CD4-positive, alpha-beta T cell treated with Interleukin-17A for 1 hour (primary cell): Measurements from ENCODE around the gene SCAF8.
A peak's percentile ranks its signal among the peaks of the same experiment; 100 is the strongest.
"Not testable (repeated sequence)": the region's sequence is repeated elsewhere in the genome, so short reads cannot be mapped to it uniquely, and the experiment has no call there.

Experiments
- DNase-seq: peaks from one replicate; pipeline ENCODE4 v3.0.0-alpha.2; 2020

SCAF8 gene

GRCh38 chr6:154733183-154733625 is at the start of gene SCAF8:
SCAF8 (plus strand) TSS chr6:154733416; CDS start chr6:154733901, 485 bp downstream.
- peak; percentile 87 for DNase-seq

- DNase-seq = no peak
These were observed 49.3 kb upstream of the SCAF8 start for GRCh38 chr6:154683756-154684523.

DNA sequence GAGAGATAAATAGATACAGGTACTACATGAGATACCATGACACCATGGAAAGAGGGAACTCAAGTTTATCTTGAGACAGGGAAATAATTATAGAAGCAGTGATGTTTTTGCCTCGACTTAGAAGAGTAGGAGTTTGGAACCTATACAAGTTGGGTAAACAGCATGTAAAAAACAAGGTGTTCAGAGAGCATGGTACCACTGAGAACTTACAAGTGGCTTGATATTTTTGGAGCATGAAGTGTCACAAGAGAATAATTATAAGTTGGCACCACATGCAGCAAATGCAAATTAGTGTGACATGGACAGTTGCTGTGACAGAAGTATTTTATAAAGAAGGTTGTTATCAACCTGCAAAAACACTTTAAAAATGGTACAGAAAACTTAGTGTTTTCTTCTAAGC is 47.1 kb upstream of the SCAF8 start:
- DNase-seq = no peak

- no peak for DNase-seq
These were observed 43.5 kb upstream of the SCAF8 start for GRCh38 chr6:154689493-154690255.

GRCh38 chr6:154690857-154691256 is 42.4 kb upstream of the SCAF8 start:
- no peak for DNase-seq

GRCh38 chr6:154696661-154697060 is 36.6 kb upstream of the SCAF8 start:
- no peak for DNase-seq

- no peak for DNase-seq
These were observed 30.1 kb upstream of the SCAF8 start for GRCh38 chr6:154703124-154703523.

- no peak for DNase-seq
These were observed 27.6 kb upstream of the SCAF8 start for GRCh38 chr6:154705471-154706113.

DNA sequence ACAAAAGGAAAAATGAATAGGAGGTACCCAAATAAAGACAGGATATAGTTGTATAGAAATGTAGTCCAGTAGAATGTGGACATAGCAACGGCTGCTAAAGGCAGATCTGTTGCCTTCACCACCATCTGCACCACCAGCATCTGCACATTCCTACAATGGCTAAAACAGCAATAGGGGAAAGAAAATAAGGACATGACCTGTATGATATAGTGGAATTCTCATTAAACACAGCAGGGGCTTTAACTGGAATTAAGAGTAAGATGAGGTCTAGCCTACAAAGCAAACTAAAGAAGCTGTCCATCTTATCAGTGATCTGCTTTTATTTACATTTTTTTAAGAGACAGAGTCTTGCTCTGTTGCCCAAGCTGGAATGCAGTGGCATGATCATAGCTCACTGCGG is 26.8 kb upstream of the SCAF8 start:
- no peak for DNase-seq

GRCh38 chr6:154709621-154710020 is 23.6 kb upstream of the SCAF8 start:
- DNase-seq = no peak

DNA sequence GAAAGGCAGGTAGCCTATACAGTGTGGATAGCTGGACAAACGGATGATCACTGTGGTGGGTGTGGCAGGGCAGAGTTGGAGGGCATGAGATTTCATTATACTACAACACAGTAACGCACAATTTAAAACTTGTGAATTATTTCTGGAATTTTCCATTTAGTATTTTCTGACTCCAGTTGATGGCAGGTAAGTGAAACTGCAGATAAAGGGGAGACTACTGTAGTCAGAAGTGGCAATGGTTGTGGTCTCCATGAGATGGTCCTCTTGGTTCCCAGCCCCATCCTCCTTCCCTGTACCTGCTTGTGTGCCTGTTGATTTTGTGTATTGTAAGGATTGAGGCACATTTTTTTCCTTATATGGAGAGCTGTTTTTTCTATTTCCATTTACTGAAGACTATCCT is 22.5 kb upstream of the SCAF8 start:
- no peak for DNase-seq

DNA sequence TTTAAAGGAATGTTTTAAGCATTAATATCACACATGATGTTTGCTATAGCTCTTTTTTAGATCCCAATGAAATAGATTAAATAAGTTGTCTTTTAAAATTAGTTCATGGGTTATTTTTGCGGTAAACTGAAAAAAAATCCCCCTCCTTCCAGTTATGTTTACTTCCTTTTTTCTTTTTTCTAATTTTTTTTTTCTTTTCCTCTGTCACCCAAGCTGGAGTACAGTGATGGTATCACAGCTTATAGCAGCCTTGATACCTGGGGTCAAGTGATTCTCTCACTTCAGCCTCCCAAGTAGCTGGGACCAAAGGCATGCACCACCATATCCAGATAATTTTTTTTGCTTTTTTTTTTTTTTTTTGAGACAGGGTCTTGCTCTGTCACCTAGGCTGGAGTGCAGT is 17.8 kb upstream of the SCAF8 start:
- no peak for DNase-seq

DNA sequence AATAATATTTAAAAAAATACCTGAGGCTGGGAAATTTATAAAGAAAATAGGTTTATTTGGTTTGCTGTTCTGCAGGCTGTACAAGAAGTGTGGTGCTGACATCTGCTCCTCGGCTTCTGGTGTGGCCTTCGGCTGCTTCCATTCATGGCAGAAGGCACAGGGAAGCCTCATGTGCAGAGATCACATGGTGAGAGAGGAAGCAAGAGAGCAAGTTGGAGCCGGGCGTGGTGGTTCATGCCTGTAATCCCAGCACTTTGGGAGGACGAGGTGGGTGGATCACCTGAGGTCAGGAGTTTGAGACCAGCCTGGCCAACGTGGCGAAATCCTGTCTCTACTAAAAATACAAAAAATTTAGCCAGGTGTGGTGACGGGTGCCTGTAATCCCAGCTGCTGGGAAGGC is 16.9 kb upstream of the SCAF8 start:
- DNase-seq = not testable (repeated sequence)

DNA sequence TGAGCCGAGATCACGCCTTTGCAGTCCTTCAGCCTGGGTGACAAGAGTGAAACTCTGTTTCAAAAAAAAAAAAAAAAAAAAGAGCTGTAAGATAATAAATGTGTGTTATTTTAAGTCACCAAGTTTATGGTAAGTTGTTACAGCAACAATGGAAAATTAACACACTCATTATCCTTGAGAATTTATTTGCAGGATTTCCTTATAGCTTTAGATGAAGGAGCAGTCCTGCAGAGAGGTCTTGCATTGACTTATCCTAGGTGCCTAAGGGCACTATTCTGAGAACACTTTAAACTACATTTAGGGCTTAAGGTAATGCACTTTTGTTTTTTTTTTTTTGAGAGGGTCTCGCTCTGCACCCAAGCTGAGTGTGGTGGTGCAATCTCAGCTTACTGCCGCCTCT is 13.8 kb upstream of the SCAF8 start:
- no peak for DNase-seq

GRCh38 chr6:154719854-154720253 is 13.4 kb upstream of the SCAF8 start:
- DNase-seq = no peak

DNA sequence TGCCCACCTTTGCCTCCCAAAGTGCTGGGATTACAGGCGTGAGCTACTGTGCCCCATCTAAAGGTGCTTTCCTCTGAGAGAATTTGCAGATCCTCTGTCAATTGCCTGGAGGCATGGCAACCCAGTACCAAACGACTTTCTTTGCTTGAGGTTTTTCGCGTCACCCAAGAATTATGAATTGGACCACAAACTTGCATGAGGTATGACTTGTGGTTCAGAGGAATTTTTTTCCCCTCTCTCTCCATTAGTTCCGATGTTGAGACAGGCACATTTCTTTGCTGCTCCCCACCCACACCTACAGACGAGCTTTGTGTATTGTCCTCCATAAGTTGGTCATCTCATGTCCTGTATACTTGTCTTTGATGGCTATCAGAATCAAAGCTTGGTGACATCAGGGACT is 11.8 kb upstream of the SCAF8 start:
- no peak for DNase-seq

GRCh38 chr6:154726887-154727286 is 6.3 kb upstream of the SCAF8 start:
- no peak for DNase-seq

- no peak for DNase-seq
These were observed 1.7 kb upstream of the SCAF8 start for GRCh38 chr6:154731296-154732218.

DNA sequence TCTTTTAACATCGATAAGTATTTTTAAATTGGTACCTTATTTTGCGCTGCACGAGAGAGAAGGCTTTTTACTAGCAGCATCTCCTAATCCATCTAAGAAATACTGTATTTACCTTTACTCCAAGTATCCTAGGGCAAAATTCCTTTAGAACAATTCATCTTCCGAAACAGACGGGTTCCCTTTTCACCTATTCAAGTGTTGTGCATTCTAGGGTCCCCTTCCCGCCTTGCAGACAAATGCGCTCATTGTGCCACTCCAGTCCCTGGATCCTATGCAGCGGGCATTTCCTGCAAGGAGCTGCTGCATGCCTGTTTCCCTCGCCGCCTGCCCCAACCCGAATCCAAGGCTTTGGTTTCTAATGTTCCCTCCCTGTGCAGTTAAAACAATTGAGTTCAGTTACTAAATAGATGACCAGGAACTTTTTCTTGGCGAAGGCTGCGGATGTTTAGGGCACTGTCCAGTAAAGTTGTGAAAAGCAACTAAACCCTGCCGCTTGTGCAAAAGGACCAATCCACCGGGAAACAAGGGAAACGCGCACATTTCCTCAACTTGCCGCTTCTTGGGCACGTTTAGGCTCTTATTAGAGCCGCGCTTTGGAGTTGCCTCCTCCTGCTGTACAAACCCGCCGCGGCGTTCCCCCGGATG is 556 bp upstream of the SCAF8 start:
- DNase-seq = no peak

GRCh38 chr6:154733626-154734382 is 588 bp downstream of the SCAF8 start:
- DNase-seq = peak; percentile 93

DNA sequence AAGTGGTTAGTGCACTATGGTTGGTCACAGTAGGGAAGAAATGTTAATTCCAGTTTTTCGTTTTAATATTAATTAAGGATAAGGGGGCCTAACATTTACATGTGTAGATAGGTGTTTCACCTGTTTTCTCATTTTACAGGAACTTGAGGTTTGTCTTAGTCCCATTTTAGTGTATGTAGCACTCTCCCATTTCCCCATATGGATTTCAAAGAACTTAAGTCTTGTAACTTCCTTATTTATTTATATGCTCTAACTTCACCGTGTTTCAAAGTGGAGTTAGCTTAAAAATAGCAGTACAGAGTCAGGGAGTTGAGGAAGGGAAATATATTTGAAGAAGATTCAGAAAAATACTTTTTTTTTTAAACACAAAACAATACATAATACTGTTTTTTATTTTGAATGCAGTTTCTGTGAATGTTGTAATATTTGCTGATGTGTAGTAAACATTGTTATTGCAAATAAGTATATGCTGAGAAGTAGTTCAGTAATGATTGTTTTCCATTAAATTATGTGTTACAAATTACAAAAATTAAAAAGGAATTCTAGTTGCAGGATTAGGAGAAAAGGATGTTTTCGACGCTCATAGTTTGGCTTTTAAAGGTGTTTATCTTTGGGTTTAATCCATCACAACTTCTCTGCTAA is 3.5 kb downstream of the SCAF8 start:
- no peak for DNase-seq
